K562 (cell line): ENCODE measurements around the gene CGN. TPM values are rescaled to one million over a fixed set of nuclear protein-coding genes. Genes with fewer than 3 reads are reported as not detected.

Experiments
- AFF4 ChIP-seq: sonication (generic); formaldehyde crosslinking; IDR thresholded peaks from 2 replicates; pipeline ENCODE4 v1.8.0; 2023; ENCODE audit warnings: mild to moderate bottlenecking, missing genetic modification reagents
- EHMT2 ChIP-seq: fragments of 450-650 bp; IDR thresholded peaks from 2 replicates; pipeline ENCODE4 v1.6.1; 2018; ENCODE audit warnings: antibody characterized with exemption
- FOXJ2 ChIP-seq: fragments of 200-800 bp; sonication (Bioruptor generic); IDR thresholded peaks from 2 replicates; pipeline ENCODE4 v1.6.1; 2016; ENCODE audit warnings: missing genetic modification characterization, missing compliant biosample characterization
- FOXJ3 ChIP-seq: sonication (generic); formaldehyde crosslinking; IDR thresholded peaks from 2 replicates; pipeline ENCODE4 v1.4.0; 2020; ENCODE audit warnings: mild to moderate bottlenecking, missing genetic modification reagents
- GTF2A2 ChIP-seq: IDR thresholded peaks from 2 replicates; pipeline ENCODE4 v1.6.1; 2016; ENCODE audit warnings: mild to moderate bottlenecking, missing genetic modification characterization, missing compliant biosample characterization
- HEY1 ChIP-seq: fragments of 250-450 bp; sonication (Bioruptor Pico); IDR thresholded peaks from 2 replicates; pipeline ENCODE4 v1.5.0; 2020; ENCODE audit warnings: mild to moderate bottlenecking, moderate library complexity, borderline replicate concordance
- MTF1 ChIP-seq: fragments of 250-450 bp; sonication (Bioruptor Pico); IDR thresholded peaks from 2 replicates; pipeline ENCODE4 v1.9.0; 2021; ENCODE audit warnings: moderate library complexity, mild to moderate bottlenecking, inconsistent platforms, borderline replicate concordance
- POLR3G ChIP-seq: IDR thresholded peaks from 2 replicates; pipeline ENCODE4 v1.6.1; 2011; ENCODE audit not compliant: insufficient read length, insufficient replicate concordance; ENCODE audit errors: extremely low read depth
- SIRT6 ChIP-seq: IDR thresholded peaks from one replicate; pipeline ENCODE4 v1.6.1; 2012; ENCODE audit warnings: low read depth, mild to moderate bottlenecking, control low read depth, inconsistent platforms, low read length, moderate library complexity
- TCF7 ChIP-seq: sonication (generic); IDR thresholded peaks from 2 replicates; pipeline ENCODE4 v1.6.1; 2016; ENCODE audit warnings: antibody characterized with exemption, borderline replicate concordance
- TGIF2 ChIP-seq: sonication (generic); formaldehyde crosslinking; IDR thresholded peaks from 2 replicates; pipeline ENCODE4 v1.8.1; 2022; ENCODE audit warnings: mild to moderate bottlenecking, missing genetic modification reagents, moderate library complexity
- ZNF507 ChIP-seq: conservative IDR thresholded peaks from 2 replicates; pipeline ENCODE4 v1.6.1; 2017; ENCODE audit warnings: missing genetic modification characterization, missing compliant biosample characterization
- ZNF766 ChIP-seq: fragments of 200-800 bp; sonication (Bioruptor generic); conservative IDR thresholded peaks from 2 replicates; pipeline ENCODE4 v1.6.1; 2016; ENCODE audit warnings: missing genetic modification characterization, missing compliant biosample characterization
- polyA plus RNA-seq, 8 experiments: library from polyadenylated mRNA; depleted of rRNA in 4 of 8; stranded (reverse) in 5 of 8; unstranded in 3 of 8; fragments of >200 nt; fragmentation: Nextera tagmentation in 2 of 8; fragmentation: Illumina TruSeq in 1 of 8; extraction: Ambion mirVana in 2 of 8; extraction: Trizol in 1 of 8; gene quantifications; 2 replicates each; pipeline versions ENCODE4 v1.2.1 to v1.2.3, GENCODE V29; 2011 to 2014; ENCODE audit warnings: inconsistent platforms in 1 of 8, missing spikeins in 1 of 8
- total RNA-seq, 7 experiments: library from RNA; depleted of rRNA in 6 of 7; stranded (reverse); fragments of >200 nt in 6 of 7; fragmentation: Illumina TruSeq in 2 of 7; extraction: Trizol in 2 of 7; gene quantifications; 2 replicates each; pipeline versions ENCODE4 v1.2.1 to v1.2.3, GENCODE V29; 2011 to 2021; ENCODE audit warnings: low replicate concordance in 1 of 7
- TF ChIP-seq, protein P1 (sequence below): sonication (generic); formaldehyde crosslinking; IDR thresholded peaks from 2 replicates; pipeline ENCODE4 v1.9.0; 2022; ENCODE audit warnings: mild to moderate bottlenecking, missing genetic modification reagents
- TF ChIP-seq, protein P2 (sequence below): fragments of 250-450 bp; sonication (Bioruptor Pico); IDR thresholded peaks from 2 replicates; pipeline ENCODE4 v1.8.0; 2021; ENCODE audit warnings: moderate library complexity, mild to moderate bottlenecking, inconsistent platforms
- TF ChIP-seq, protein P3 (sequence below), 2 experiments: fragments of 450-650 bp; conservative IDR thresholded peaks; 2 replicates each; pipeline ENCODE4 v1.6.1; 2017; ENCODE audit warnings: mild to moderate bottlenecking in 2 of 2, moderate library complexity in 2 of 2

Gene CGN
- total and polyA plus RNA-seq, 9 of the 15 experiments (the other 6 are each of a cell fraction or from before 2014, with no cell fraction given): 0.03 to 1.4 (median 0.14) TPM; not detected in 2

GRCh38 chr1:151510957-151511635 lies at the start of gene CGN (continued):
- TF ChIP-seq, protein P1, sequence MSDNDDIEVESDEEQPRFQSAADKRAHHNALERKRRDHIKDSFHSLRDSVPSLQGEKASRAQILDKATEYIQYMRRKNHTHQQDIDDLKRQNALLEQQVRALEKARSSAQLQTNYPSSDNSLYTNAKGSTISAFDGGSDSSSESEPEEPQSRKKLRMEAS: peak; percentile 22; the same call in 1 of the 2 replicates
- no peak for TF ChIP-seq FOXJ3 (CRISPR knock-in tag)
- no peak for TF ChIP-seq SIRT6
- TF ChIP-seq GTF2A2 (tag): no peak
- TF ChIP-seq TCF7: no peak
- TF ChIP-seq TGIF2 (CRISPR knock-in tag): 0 out of 2 replicates have a peak, but pooled peaks have one; percentile 61
- no peak for TF ChIP-seq MTF1 (CRISPR knock-in tag)
- 0 out of 2 replicates have a peak, but pooled peaks have one; percentile 36 for TF ChIP-seq AFF4
- no peak for TF ChIP-seq ZNF766 (CRISPR knock-in tag)
- no peak for TF ChIP-seq HEY1 (CRISPR knock-in tag)
- TF ChIP-seq POLR3G: no peak
- TF ChIP-seq, protein P2, sequence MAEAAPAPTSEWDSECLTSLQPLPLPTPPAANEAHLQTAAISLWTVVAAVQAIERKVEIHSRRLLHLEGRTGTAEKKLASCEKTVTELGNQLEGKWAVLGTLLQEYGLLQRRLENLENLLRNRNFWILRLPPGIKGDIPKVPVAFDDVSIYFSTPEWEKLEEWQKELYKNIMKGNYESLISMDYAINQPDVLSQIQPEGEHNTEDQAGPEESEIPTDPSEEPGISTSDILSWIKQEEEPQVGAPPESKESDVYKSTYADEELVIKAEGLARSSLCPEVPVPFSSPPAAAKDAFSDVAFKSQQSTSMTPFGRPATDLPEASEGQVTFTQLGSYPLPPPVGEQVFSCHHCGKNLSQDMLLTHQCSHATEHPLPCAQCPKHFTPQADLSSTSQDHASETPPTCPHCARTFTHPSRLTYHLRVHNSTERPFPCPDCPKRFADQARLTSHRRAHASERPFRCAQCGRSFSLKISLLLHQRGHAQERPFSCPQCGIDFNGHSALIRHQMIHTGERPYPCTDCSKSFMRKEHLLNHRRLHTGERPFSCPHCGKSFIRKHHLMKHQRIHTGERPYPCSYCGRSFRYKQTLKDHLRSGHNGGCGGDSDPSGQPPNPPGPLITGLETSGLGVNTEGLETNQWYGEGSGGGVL (CRISPR knock-in tag): no peak
- TF ChIP-seq FOXJ2 (tag): no peak
- no peak for TF ChIP-seq EHMT2
- TF ChIP-seq ZNF507 (tag): no peak
- TF ChIP-seq, protein P3, sequence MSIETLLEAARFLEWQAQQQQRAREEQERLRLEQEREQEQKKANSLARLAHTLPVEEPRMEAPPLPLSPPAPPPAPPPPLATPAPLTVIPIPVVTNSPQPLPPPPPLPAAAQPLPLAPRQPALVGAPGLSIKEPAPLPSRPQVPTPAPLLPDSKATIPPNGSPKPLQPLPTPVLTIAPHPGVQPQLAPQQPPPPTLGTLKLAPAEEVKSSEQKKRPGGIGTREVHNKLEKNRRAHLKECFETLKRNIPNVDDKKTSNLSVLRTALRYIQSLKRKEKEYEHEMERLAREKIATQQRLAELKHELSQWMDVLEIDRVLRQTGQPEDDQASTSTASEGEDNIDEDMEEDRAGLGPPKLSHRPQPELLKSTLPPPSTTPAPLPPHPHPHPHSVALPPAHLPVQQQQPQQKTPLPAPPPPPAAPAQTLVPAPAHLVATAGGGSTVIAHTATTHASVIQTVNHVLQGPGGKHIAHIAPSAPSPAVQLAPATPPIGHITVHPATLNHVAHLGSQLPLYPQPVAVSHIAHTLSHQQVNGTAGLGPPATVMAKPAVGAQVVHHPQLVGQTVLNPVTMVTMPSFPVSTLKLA (conservative IDR thresholded peaks at IDR 0.05): peak in 1 of 2 experiments; percentile 28; a peak in 1 of 4 replicates
